Middle frontal gyrus (tissue), 1 donor: Measurements from ENCODE around the gene DBX1.
"Not testable (repeated sequence)": the region's sequence is repeated elsewhere in the genome, so short reads cannot be mapped to it uniquely, and the experiment has no call there.

Experiments used
- DNase-seq: peaks from one replicate; pipeline ENCODE4 v3.0.0-alpha.2; 2015; ENCODE audit warnings: low spot score; ENCODE audit errors: extremely low spot score

The DBX1 gene, protein sequence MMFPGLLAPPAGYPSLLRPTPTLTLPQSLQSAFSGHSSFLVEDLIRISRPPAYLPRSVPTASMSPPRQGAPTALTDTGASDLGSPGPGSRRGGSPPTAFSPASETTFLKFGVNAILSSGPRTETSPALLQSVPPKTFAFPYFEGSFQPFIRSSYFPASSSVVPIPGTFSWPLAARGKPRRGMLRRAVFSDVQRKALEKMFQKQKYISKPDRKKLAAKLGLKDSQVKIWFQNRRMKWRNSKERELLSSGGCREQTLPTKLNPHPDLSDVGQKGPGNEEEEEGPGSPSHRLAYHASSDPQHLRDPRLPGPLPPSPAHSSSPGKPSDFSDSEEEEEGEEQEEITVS

DNA sequence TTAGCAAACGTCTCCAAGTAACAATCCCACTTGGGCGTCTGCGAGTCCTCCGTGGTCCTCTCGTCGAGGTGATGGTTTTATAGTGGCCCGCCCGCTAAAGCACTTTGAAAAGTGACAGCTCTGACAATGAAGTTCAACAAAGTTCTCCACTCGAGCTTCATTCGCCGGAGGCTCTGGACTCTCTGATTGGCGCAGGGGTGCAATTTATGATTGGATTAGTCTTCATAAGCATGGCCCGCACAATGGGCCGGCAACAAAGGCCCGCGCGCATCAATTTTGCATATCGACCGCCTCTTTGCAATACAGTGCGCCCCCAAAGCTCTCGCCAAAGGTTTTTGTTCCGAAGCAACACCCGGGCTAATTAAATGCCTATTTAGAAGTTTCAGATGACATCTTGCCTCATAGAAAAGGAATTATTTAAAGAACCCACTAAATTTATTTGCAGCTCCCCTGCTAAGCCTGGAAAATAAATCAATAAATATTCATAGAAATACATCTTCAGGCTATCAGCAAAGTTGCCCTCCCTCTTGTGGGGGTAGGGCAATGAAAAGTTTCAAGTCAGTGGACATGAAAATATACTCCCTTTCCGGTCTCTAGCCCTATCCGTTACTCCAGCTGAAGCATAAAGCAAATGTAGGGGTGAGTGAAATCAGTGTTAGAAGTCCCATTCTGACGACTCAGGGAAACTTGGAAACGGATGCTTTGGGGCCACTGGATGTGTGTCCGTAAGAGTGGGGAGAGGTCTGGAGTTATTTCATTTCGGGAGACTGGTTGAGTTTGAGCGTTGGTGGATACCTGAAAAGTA, at the start of gene DBX1:
Gene DBX1, minus strand, starts transcription at position 51 of the 805 bp plus-strand sequence. CDS start 151 bp downstream, outside the sequence.
- DNase-seq, result no peak

DNA sequence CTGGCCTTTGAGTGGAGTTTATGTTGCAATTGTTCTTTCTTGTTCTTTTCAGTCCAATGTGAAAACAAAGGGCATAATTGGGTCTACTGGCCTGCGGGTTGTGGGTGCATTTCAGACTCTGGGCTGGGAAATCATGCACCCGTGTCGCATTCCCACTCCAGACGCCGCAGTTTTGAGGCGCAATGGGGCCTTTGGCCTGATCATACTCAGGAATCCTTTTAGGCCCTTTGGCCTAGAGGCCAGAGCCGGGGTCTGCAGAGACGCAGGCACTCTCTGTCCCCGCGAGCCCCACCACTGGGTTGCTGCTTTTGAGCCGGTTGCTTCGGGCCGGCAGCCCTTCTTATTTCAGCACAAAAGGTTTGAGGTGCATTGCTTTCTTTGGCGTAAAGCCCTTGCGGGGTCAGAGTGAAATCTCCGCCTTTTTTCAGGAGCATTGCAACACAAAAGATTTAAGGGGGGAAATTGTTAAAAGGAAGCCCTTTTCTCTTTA, 48.4 kb upstream of the DBX1 start:
- no peak for DNase-seq

DNA sequence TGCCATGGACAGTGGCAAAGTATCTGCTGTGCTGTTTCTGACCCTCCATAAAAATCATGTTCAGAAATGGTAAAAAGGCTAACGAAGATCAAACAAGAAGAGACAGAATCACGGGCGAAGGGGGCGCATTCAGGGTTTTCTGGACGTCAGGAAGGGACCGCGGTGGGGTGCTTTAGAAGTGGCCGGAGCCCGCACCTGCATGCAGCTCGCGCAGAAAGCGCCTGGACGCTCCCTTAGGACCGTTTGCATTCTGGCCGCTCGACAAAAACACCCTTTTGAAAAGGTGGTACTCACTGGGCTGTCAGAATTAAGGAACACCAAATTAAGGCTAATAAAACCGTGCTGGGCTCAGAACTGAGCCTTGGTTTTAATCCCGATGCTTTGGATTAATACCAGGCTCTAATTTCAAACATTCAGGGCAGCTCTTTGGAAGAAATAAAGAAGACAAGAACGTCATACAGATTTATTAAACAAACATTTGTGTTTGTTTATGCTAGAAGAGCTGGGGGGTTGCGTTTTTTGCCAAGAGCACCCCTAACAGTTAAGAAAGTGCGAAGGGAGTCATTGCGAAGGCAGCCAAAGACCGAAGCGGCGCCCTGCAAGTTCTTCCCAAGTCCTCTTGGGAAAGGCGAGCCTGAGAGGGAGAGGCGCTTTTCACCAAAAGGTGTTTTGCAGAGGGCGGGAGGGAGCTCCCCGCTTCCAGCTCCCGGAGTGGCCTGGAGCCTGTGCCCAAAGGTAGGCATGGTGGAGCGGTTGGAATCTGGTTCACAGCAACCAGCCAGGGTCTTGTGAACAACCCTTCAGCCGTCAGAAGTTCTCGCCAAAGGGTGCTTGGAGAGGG, 47.7 kb upstream of the DBX1 start:
- DNase-seq, result no peak

DNA sequence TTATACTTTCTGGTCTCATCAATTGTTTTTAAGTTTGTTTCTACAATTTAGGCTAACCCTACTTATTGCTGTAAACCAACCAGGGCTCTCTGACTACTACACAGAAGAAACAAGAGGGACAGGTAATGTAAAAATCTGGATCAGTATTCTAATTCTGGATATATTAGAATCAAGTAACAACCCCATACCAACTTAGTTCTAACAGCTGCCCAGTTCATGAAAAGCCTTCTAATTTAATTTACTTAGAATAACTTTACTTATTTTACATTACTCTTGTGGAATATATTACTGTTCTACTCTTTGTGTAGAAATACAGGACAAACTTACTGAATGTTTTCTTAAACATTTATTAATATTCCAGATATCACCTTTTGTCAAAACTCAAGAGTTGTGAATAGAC, 45.5 kb upstream of the DBX1 start:
- DNase-seq, result no peak

DNA sequence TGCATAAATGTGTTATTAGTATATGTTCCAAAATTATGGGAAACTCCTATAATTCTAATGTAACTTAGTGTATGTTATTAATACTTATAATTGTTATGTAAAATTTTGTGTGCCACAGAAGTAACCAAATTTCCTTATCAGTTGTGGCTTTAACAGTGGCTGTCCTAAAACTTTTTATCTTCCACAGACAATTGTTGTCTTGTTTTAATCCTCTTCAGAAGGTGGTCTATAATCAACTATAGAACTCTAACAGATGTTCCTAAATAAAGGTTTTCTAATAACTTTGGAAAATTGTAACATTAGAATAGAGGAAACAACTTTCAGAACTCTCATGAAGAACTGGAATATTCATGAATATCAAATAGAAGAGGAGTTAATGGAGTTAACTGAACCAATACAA, 44.4 kb upstream of the DBX1 start:
- no peak for DNase-seq

DNA sequence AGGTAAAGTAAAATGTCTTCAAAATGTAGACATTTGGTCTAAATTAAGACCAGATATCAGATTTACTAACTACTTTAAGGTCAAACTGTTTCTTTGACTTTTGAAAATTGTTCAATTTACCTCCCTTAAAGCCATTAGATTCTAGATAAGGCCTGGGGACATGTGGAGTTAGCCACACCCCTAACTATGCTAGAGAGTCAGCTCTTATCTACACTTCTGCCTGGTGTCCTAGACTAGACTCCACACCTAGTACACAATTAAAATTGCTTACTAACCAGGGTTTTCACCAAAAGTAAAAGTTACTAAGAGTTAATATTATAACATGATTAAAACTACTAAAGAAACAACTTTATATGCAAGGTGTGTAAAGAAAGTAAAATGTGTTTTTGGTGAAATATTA, 43.6 kb upstream of the DBX1 start:
- no peak for DNase-seq

DNA sequence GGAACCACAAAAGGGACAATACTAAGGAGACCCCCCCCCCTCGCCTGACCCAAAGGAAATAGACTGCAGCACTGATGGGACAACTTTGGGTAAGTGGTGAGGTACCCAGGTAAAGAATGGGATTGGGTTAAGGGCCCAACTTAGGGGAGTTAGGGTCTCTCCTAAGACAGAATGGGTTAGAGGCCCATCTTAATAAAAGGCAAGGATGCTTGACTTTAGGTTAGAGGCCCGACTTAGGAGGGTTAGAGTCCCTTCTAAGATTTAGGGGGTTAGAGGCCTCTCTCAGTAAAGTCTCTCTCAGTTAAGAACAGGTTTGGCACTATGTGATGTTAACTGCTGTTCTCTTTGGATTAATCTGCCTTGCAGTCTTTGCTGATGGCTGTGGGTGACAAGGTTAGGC, 41.0 kb upstream of the DBX1 start:
- DNase-seq, result no peak

DNA sequence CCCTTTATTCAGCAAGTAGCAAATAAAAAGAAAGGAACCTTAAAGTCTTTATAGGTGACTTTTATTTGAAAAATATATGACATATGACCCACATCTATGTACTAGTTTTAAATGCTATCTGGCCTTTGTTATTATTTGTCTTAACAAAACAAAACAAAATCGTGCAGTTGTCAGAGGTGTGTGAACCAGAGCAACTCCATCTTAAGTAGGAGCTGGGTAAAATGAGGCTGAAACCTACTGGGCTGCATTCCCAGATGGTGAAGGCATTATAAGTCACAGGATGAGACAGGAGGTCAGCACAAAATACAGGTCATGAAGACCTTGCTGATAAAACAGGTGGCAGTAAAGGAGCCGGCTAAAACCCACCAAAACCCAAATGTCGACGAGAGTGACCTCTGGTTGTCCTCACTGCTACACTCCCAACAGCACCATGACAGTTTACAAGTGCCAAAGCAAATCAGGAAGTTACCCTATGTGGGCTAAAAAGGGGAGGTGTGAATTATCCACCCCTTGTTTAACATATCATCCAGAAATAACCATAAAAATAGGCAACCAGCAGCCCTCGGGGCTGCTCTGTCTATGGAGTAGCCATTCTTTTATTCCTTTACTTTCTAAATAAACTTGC, 40.2 kb upstream of the DBX1 start:
- DNase-seq, result not testable (repeated sequence)

DNA sequence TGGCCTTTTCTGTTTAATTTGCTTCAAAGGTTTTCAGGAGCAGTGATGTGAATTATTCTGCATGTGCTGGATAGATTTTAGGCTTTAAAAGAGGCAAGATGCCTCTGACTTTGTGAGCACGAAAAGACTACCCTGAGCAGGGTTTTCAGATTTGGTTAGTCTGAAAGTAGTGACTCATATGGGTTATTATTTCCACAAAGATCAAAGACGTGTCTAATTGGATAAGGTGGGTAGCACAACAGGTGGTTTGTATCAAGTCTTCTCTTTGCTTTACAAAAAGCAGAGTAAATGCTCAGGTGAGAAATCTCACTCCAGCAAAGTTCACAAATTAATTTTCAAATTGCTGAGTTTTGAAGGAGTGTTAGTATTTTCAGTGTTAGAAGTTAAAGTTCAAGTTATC, 37.6 kb upstream of the DBX1 start:
- DNase-seq, result no peak

DNA sequence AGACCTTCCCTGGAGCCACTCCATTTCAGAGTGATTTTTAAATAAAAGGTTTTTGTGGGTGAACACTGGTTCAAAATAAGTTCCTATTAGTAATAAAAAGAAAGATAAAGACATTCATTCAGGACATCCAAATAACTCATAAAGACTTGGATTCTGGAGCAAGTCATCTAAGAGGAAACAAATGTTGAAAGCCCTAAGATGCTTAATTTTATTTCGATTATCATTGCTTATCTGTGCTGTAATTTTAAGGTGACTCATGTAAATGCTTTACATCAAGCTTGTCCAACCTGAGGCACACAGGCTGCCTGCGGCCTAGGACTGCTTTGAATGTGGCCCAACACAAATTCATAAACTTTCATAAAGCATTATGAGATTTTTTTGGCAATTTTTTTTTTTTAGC, 34.2 kb upstream of the DBX1 start:
- no peak for DNase-seq

DNA sequence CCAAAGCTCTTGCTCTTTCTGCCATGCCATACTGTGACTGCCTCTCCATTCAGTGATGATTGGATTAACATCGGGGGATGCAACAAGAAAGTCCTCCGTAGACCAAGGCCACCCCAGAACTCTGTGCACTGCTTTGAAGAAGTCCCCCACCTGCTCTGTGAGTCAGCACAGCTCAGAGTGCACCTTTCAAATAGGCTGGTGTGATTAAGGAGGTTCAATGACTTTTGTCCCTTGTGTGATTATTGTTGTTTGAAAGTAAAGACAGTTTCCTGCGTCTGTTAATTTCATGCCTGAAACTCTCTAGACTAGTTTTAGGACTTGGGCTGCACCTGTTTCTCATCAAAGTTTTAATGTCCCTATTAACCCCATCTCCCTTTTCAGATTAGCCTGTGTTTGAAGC, 33.0 kb upstream of the DBX1 start:
- DNase-seq, result no peak

DNA sequence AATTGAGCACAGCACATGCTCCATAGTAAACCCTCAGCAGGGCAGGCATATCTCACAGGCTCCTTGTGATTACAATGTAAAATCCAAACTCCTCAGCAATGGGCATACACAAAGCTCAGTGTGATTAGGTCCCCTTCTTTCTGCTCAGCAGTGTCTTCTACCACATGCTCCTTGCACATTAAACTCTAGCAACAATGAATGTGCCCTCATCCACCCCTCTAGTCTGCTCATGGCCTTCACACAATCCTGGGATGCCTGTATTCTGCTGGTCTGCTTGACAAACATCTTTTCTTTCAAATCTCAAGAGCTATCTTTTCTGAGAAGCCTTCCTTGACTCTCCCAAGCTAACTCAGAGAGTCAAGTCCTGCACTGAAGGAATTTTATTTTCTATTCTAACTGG, 32.4 kb upstream of the DBX1 start:
- DNase-seq, result no peak

DNA sequence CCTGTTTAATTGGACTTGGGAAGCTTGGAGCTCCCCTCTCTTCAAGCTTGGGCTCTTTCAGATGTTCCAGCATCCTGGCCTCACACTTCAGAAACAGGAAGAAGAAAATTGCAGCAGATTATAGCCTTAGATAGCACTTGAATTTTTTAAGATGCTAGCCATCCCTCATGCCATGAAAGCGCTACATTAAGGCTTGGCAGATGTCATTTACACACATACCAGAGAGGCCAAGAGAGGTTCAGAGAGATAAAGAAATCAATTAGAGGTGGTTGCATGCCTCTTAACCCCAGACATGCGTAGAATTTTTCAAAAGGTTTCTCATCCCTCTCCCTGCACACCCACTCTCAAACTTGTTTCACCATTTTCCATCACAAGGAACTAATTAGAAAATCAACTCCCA, 31.9 kb upstream of the DBX1 start:
- DNase-seq, result no peak

DNA sequence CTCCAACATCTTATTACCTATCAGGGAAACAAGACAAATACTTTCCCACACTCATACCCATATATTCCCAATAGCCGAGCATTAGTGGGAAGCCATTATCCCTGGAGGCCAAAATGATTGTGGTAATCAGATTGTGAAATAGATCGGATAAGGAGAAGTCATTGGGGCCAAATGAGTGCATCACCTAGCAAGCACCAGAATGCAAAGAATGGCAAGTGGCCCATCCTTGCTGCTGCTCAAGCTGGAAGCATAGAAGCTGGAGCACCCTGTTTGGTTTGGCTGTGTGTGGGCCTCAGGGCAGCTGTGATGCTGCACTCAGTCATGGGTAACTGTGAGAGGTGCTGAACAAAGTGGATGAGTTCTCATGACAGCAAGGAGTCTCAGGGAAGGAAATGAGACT, 18.7 kb upstream of the DBX1 start:
- DNase-seq, result no peak

DNA sequence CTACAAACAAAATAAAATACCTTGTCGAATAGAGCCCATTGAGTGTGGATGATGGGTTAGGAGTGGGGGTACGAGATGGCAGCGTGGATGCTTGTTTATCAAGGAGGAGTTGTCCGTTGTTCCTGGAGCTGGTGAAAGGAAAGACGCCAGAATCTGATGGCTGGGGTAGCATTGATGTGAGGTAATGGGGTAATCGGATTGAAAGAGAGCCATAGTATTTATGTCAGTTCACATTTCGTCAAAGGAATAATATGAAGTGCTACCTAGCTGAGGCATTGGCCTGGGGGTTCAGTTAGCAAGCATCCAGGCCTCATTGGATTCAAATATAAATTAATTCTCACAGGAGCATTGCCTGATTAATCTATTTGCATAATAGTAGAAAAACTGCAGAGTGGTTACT, 16.9 kb upstream of the DBX1 start:
- DNase-seq, result no peak

DNA sequence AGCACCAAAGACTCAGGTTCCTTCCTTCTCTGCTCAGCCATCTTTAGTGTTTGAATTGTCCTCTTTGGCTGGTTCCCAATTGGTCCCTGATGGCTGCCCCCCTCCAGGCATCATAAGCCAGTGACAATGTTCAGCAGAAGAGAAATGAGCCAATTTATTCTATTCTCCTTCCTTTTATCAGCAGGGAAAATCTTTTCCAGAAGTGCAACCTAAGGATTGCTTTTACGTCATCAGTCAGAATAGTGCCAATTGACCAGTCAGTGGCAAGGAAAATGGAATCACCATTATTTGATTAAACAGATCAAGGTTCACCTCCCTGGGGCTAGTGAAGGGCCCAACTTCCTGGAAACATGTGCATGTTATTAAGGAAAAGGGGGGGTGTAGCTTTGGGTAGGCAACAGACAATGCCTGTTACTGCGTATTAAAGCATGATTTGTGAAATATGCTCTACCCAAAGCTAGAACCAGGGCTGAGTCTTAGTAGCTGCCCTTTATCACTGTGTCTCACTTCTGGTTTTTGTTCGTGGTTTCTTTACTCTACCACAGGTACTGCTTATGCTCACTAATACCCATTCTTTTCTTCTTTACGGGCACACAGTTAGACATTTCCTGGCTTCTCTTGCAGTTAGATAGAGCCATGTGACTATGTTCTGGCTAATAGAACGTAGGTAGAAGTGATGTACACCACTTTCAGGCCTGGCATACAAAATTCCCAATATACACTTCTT, 12.6 kb upstream of the DBX1 start:
- DNase-seq, result no peak

DNA sequence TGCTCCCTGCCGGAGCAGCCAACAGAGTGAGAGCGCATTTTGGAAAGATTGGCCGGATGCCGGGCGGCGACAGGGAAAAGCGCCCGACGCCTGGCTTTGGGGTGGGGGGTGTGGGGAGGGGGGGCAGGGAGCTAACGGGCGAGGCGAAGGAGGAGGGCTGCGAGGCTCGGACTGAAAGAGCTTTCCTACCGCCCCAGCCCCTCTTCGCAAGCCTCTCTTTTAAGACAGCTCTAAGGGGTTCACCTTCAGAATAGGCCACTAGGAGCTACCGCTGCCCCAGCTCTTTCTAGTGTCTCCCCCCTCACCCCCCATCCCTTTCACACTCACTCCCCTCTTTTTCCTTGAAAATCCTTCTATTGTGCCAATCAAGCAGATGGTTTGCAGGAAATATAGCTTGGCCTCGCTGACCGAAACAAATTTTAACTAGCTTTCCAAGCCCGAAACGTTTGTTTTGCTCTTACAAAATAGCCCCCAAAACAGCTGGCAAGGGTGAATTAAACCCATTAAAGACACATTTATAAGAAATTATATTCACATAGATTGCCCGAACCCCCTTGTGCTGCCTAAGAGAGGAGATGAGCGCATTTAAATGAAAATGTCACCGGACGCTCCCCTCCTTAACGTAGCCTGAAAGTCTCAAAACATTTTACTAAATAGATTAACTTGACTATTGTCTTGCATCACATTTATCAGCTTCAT, 3.7 kb upstream of the DBX1 start:
- DNase-seq, result no peak

DNA sequence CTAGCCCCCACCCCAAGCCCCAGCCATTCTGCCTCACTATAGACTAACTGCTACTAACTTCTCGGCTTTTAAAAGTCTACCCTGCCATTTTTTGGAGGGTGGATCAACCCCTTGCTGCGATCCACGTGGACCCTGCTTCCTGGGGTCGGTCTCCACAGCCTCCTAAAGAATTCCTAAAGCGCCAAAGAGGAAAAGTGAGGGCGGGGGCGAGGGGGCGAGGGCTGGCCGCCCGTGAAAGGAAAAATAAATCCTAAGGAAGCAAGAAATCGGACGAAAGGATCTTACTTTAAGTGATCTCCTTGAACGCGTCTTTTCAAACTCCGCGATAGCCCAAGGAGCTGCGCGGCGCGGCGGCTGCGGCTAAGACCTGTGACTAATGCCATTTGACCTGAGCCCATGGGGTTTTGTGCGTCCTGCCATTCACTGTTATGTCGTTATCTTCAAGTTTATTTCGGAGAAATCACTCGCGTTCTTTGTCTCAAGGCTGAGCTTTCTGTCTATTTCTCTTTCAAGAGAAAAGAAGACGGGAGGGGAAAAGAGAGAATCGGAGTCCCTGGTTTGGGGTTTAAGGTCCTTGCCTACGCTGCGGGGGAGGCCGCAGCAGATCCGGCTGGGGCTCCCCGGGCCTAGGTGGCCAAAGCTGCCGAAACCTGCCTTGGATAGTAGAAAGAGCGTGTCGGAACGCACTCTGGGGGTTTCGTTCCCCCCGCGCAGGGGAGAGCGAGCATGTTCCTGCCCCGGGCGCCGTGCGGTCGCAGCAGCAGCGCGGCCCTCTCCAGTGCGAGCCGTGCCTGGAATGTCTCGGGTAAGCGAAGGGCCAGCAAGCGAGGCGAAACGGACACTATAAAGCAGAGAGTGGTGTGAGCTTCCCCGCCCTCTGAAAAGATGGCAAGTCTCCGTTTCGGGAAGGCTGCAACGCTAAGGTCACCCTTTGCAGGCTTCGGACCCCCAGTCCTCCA, 2.8 kb upstream of the DBX1 start:
- DNase-seq, result no peak
